Breast epithelium (tissue), 3 donors: Measurements from ENCODE around the gene KCNMB2.

Experiments used
- CTCF ChIP-seq, 3 donors: fragments of 450-650 bp; IDR thresholded peaks; one replicate each; pipeline ENCODE4 v1.5.1; 2016 to 2017; ENCODE audit warnings: antibody characterized with exemption in 3 of 3, mild to moderate bottlenecking in 3 of 3, moderate library complexity in 3 of 3
- POLR2A ChIP-seq: fragments of 450-650 bp; IDR thresholded peaks from one replicate; pipeline ENCODE4 v1.6.1; 2016; ENCODE audit warnings: antibody characterized with exemption, mild to moderate bottlenecking, moderate library complexity
- POLR2AphosphoS5 ChIP-seq, 3 donors: sonication (generic); formaldehyde crosslinking; IDR thresholded peaks; one replicate each; pipeline ENCODE4 v1.6.1; 2017; ENCODE audit warnings: antibody characterized with exemption in 3 of 3

GRCh38 chr3:178496911-178497310 is 39.3 kb upstream of the KCNMB2 start:
- TF ChIP-seq POLR2A (no peak), CTCF (IDR thresholded peaks at IDR 0.05) (no peak), POLR2AphosphoS5 (IDR thresholded peaks at IDR 0.05) (no peak)
